ENCODE data around the gene ADRA1B.
"Not testable (repeated sequence)": the region's sequence is repeated elsewhere in the genome, so short reads cannot be mapped to it uniquely, and the experiment has no call there.

Gene ADRA1B

GRCh38 chr5:159933531-159934485 lies 17.5 kb downstream of the ADRA1B start:
- DNase-seq = no peak

- no peak for DNase-seq
Measured at GRCh38 chr5:159935946-159936345, 19.7 kb downstream of the ADRA1B start.

- DNase-seq = no peak
Measured at GRCh38 chr5:159936686-159937329, 20.5 kb downstream of the ADRA1B start.

GRCh38 chr5:159937580-159937979 lies 21.3 kb downstream of the ADRA1B start:
- no peak for DNase-seq

GRCh38 chr5:159943326-159943725 lies 27.0 kb downstream of the ADRA1B start:
- no peak for DNase-seq

GRCh38 chr5:159944056-159944600 lies 27.8 kb downstream of the ADRA1B start:
- no peak for DNase-seq

GRCh38 chr5:159945359-159945758 lies 29.1 kb downstream of the ADRA1B start:
- no peak for DNase-seq

- DNase-seq = no peak
Measured at GRCh38 chr5:159947708-159948358, 31.6 kb downstream of the ADRA1B start.

GRCh38 chr5:159951387-159951786 lies 35.1 kb downstream of the ADRA1B start:
- DNase-seq = no peak

GRCh38 chr5:159951834-159952233 lies 35.6 kb downstream of the ADRA1B start:
- DNase-seq = no peak

- DNase-seq = no peak
Measured at GRCh38 chr5:159953609-159954008, 37.3 kb downstream of the ADRA1B start.

- no peak for DNase-seq
Measured at GRCh38 chr5:159955056-159955624, 38.9 kb downstream of the ADRA1B start.

GRCh38 chr5:159956074-159956473 lies 39.8 kb downstream of the ADRA1B start:
- no peak for DNase-seq

GRCh38 chr5:159961176-159962160 lies 45.2 kb downstream of the ADRA1B start:
- no peak for DNase-seq

GRCh38 chr5:159962214-159962613 lies 45.9 kb downstream of the ADRA1B start:
- DNase-seq = no peak

GRCh38 chr5:159963935-159964334 lies 47.7 kb downstream of the ADRA1B start:
- DNase-seq = no peak

- DNase-seq = peak; percentile 49
Measured at GRCh38 chr5:159965031-159965837, 49.0 kb downstream of the ADRA1B start.

GRCh38 chr5:159965838-159966128 lies 49.5 kb downstream of the ADRA1B start:
- DNase-seq = not testable (repeated sequence)

GRCh38 chr5:159969966-159970365 lies 53.7 kb downstream of the ADRA1B start:
- DNase-seq = no peak

- no peak for DNase-seq
Measured at GRCh38 chr5:159971038-159971437, 54.8 kb downstream of the ADRA1B start.

GRCh38 chr5:159971514-159971913 lies 55.2 kb downstream of the ADRA1B start:
- no peak for DNase-seq

Data from stimulated activated CD4-positive, alpha-beta T cell treated with anti-CD3 and anti-CD28 coated beads, Interleukin-4, amount 100 ng/mL, for 24 hours (primary cell).